H9 (cell line): ENCODE data around the gene ITPKB. TPM values are rescaled to one million over a fixed set of nuclear protein-coding genes. Genes with fewer than 3 reads are reported as not detected.

ENCODE experiments used
- DNase-seq: peaks from one replicate; pipeline ENCODE4 v3.0.0-alpha.2; 2017
- H2AFZ ChIP-seq: one replicate; pipeline ENCODE4 v1.6.1; 2013; ENCODE audit warnings: mild to moderate bottlenecking, low read length, control low read depth, moderate library complexity
- H2AK5ac ChIP-seq: 2 replicates; pipeline ENCODE4 v1.6.1; 2013; ENCODE audit warnings: low read length, control low read depth, mixed read lengths; ENCODE audit not compliant: insufficient read length
- H2BK120ac ChIP-seq: one replicate; pipeline ENCODE4 v1.6.1; 2013; ENCODE audit warnings: low read depth, mild to moderate bottlenecking, low read length, control low read depth, inconsistent platforms; ENCODE audit not compliant: poor library complexity, severe bottlenecking
- H2BK12ac ChIP-seq: 2 replicates; pipeline ENCODE4 v1.6.1; 2013; ENCODE audit warnings: low read length, control low read depth, mixed read lengths, low read depth; ENCODE audit not compliant: insufficient read length
- H2BK15ac ChIP-seq: 2 replicates; pipeline ENCODE4 v1.6.1; 2013; ENCODE audit warnings: low read depth, low read length, control low read depth
- H2BK20ac ChIP-seq: one replicate; pipeline ENCODE4 v1.6.1; 2013; ENCODE audit warnings: low read depth, mild to moderate bottlenecking, low read length, control low read depth, inconsistent platforms; ENCODE audit not compliant: poor library complexity, severe bottlenecking
- H2BK5ac ChIP-seq: 2 replicates; pipeline ENCODE4 v1.6.1; 2013; ENCODE audit warnings: low read length, control low read depth, mixed read lengths; ENCODE audit not compliant: insufficient read length
- H3K14ac ChIP-seq: 2 replicates; pipeline ENCODE4 v1.6.1; 2013; ENCODE audit warnings: low read length, control low read depth; ENCODE audit not compliant: insufficient read depth
- H3K18ac ChIP-seq: 2 replicates; pipeline ENCODE4 v1.6.1; 2013; ENCODE audit warnings: low read depth, mild to moderate bottlenecking, mixed read lengths, low read length, control low read depth; ENCODE audit not compliant: insufficient read length
- H3K23ac ChIP-seq: 2 replicates; pipeline ENCODE4 v1.6.1; 2013; ENCODE audit warnings: low read length, control low read depth, mixed read lengths, low read depth; ENCODE audit not compliant: insufficient read length
- H3K23me2 ChIP-seq: 2 replicates; pipeline ENCODE4 v1.6.1; 2013; ENCODE audit warnings: low read depth, mild to moderate bottlenecking, mixed read lengths, low read length, control low read depth; ENCODE audit not compliant: insufficient read length, poor library complexity, severe bottlenecking
- H3K27ac ChIP-seq: 2 replicates; pipeline ENCODE4 v1.5.1; 2013; ENCODE audit warnings: low read length, control low read depth, mixed read lengths, low read depth; ENCODE audit not compliant: insufficient read length
- H3K27me3 ChIP-seq: 2 replicates; pipeline ENCODE4 v1.6.1; 2013; ENCODE audit warnings: low read length, control low read depth, inconsistent platforms; ENCODE audit not compliant: insufficient read depth
- H3K4ac ChIP-seq: 2 replicates; pipeline ENCODE4 v1.6.1; 2013; ENCODE audit warnings: low read depth, mild to moderate bottlenecking, control low read depth, inconsistent platforms, low read length, moderate library complexity
- H3K4me1 ChIP-seq: 2 replicates; pipeline ENCODE4 v1.6.1; 2013; ENCODE audit warnings: low read length, control low read depth, inconsistent platforms; ENCODE audit not compliant: insufficient read depth
- H3K4me2 ChIP-seq: 2 replicates; pipeline ENCODE4 v1.6.1; 2013; ENCODE audit warnings: low read length, control low read depth, mixed read lengths; ENCODE audit not compliant: insufficient read length, insufficient read depth
- H3K56ac ChIP-seq: 2 replicates; pipeline ENCODE4 v1.6.1; 2013; ENCODE audit warnings: low read depth, mild to moderate bottlenecking, mixed read lengths, low read length, control low read depth; ENCODE audit not compliant: insufficient read length
- H3K79me1 ChIP-seq: 2 replicates; pipeline ENCODE4 v1.6.1; 2013; ENCODE audit warnings: low read depth, mild to moderate bottlenecking, moderate library complexity, low read length, control low read depth, inconsistent platforms; ENCODE audit not compliant: insufficient read depth, poor library complexity, severe bottlenecking
- H3K79me2 ChIP-seq: 2 replicates; pipeline ENCODE4 v1.6.1; 2013; ENCODE audit warnings: low read length, control low read depth, inconsistent platforms; ENCODE audit not compliant: insufficient read depth
- H3K9ac ChIP-seq: 2 replicates; pipeline ENCODE4 v1.6.1; 2013; ENCODE audit warnings: low read length, control low read depth, mixed read lengths; ENCODE audit not compliant: insufficient read length; ENCODE audit errors: extremely low read depth
- H3K9me3 ChIP-seq: one replicate; pipeline ENCODE4 v1.6.1; 2013; ENCODE audit warnings: low read depth, low read length, inconsistent platforms; ENCODE audit not compliant: control insufficient read depth
- H3T11ph ChIP-seq: one replicate; pipeline ENCODE4 v1.6.1; 2013; ENCODE audit warnings: mild to moderate bottlenecking, low read length, control low read depth, inconsistent platforms
- H4K20me1 ChIP-seq: one replicate; pipeline ENCODE4 v1.6.1; 2013; ENCODE audit not compliant: control insufficient read depth, insufficient read length, insufficient read depth
- H4K5ac ChIP-seq: 2 replicates; pipeline ENCODE4 v1.6.1; 2013; ENCODE audit warnings: low read depth, mild to moderate bottlenecking, mixed read lengths, low read length, control low read depth; ENCODE audit not compliant: insufficient read length
- H4K8ac ChIP-seq: replicated peaks from 2 replicates; pipeline ENCODE4 v1.6.1; 2013; ENCODE audit warnings: low read length, control low read depth, mixed read lengths, low read depth; ENCODE audit not compliant: insufficient read length
- H4K91ac ChIP-seq: 2 replicates; pipeline ENCODE4 v1.6.1; 2013; ENCODE audit warnings: low read depth, mild to moderate bottlenecking, moderate library complexity, mixed read lengths, low read length, control low read depth; ENCODE audit not compliant: insufficient read length
- H3K27ac Mint-ChIP-seq, 3 experiments: 2 replicates in 2 of 3; 3 replicates in 1 of 3; pipeline ENCODE4 v1.8.0; 2020 to 2021; ENCODE audit warnings: mixed read lengths in 3 of 3, mild to moderate bottlenecking in 1 of 3, moderate library complexity in 1 of 3
- H3K27me3 Mint-ChIP-seq: 2 replicates; pipeline ENCODE4 v1.8.0; 2021; ENCODE audit warnings: low read depth, mild to moderate bottlenecking, moderate library complexity, mixed read lengths
- H3K36me3 Mint-ChIP-seq, 3 experiments: 2 replicates in 2 of 3; 3 replicates in 1 of 3; pipeline ENCODE4 v1.8.0; 2020 to 2021; ENCODE audit warnings: low read depth in 3 of 3, mixed read lengths in 3 of 3; ENCODE audit not compliant: insufficient read depth in 1 of 3
- H3K4me1 Mint-ChIP-seq, 2 experiments: 2 replicates each; pipeline ENCODE4 v1.8.0; 2020; ENCODE audit warnings: mixed read lengths in 2 of 2
- H3K4me3 Mint-ChIP-seq, 2 experiments: 2 replicates in 1 of 2; 3 replicates in 1 of 2; pipeline ENCODE4 v1.8.0; 2020 to 2021; ENCODE audit warnings: mild to moderate bottlenecking in 2 of 2, mixed read lengths in 2 of 2, moderate library complexity in 1 of 2
- H3K9me3 Mint-ChIP-seq, 2 experiments: 2 replicates in 1 of 2; 3 replicates in 1 of 2; pipeline ENCODE4 v1.8.0; 2020; ENCODE audit warnings: mild to moderate bottlenecking in 2 of 2, mixed read lengths in 2 of 2, moderate library complexity in 1 of 2
- CTCF ChIP-seq: fragments of 200-600 bp; sonication (generic); conservative IDR thresholded peaks from 3 replicates; pipeline ENCODE4 v1.8.0; 2021; ENCODE audit warnings: antibody characterized with exemption, mild to moderate bottlenecking
- whole genome bisulfite sequencing: extraction: QIAGEN DNeasy Blood & Tissue Kit; methylation state at CpG from one replicate; pipeline ENCODE4 v1.1.7; 2013; ENCODE audit warnings: missing lambda C conversion rate, low lambda C conversion rate, mixed read lengths; ENCODE audit not compliant: insufficient read length; ENCODE audit errors: extremely low coverage; 5-methylcytosine and 5-hydroxymethylcytosine counted together
- total RNA-seq: library from RNA; stranded (reverse); gene quantifications from 2 replicates; pipeline ENCODE4 v1.2.1, GENCODE V29; 2021

ITPKB gene
- total RNA-seq, 1 experiment from 2014 or later, result 3.8 TPM

GRCh38 chr1:226630592-226630991, 108.5 kb downstream of the ITPKB start:
- no peak overlapping the region for H3K4ac ChIP-seq
- no peak overlapping the region for H3K18ac ChIP-seq
- no peak overlapping the region for H4K91ac ChIP-seq
- Mint-ChIP-seq H3K27me3 (peaks cover 28% of the 10 kb centered on the region), H3K9me3 (peaks cover 5 to 6% of the 10 kb centered on the region in 2 experiments; a peak in 3 of 5 replicates), H3K4me1 (peaks cover 9 to 10% of the 10 kb centered on the region in 2 experiments), H3K36me3 (peaks cover 0 to 5% (median 5%) of the 10 kb centered on the region in 3 experiments; a peak in 1 of 7 replicates), H3K27ac (no peak overlapping the region), H3K4me3 (no peak overlapping the region)
- H3T11ph ChIP-seq, result no peak overlapping the region
- no peak overlapping the region for H2BK12ac ChIP-seq
- no peaks in the 10 kb centered on the region for H3K79me2 ChIP-seq
- no peak overlapping the region for H2BK120ac ChIP-seq
- H3K9ac ChIP-seq, result no peak overlapping the region
- H2BK5ac ChIP-seq, result no peak overlapping the region
- H2BK15ac ChIP-seq, result no peak overlapping the region
- TF ChIP-seq CTCF, result no peak
- no peak overlapping the region for H2BK20ac ChIP-seq
- no peak overlapping the region for H3K56ac ChIP-seq
- no peak overlapping the region for H3K23ac ChIP-seq
- no peak overlapping the region for H2AFZ ChIP-seq
- H4K20me1 ChIP-seq, result no peaks in the 10 kb centered on the region
- no peak overlapping the region for H3K4me2 ChIP-seq
- no peak overlapping the region for H4K5ac ChIP-seq
- H3K4me1 ChIP-seq, result no peaks in the 10 kb centered on the region
- H3K79me1 ChIP-seq, result no peaks in the 10 kb centered on the region
- H3K23me2 ChIP-seq, result no peaks in the 10 kb centered on the region
- DNase-seq, result no peak
- no peaks in the 10 kb centered on the region for H3K9me3 ChIP-seq
- WGBS, result no CpG with 5 or more reads among the region's 3 CpGs
- H3K14ac ChIP-seq, result no peak overlapping the region
- no peak overlapping the region for H4K8ac ChIP-seq
- H3K27me3 ChIP-seq, result peaks cover 8% of the 10 kb centered on the region; the same call in 1 of the 2 replicates
- no peak overlapping the region for H2AK5ac ChIP-seq
- no peak overlapping the region for H3K27ac ChIP-seq
